RCC 7860 (cell line): ENCODE results near the gene MTMR12.
"Not testable (repeated sequence)": the region's sequence is repeated elsewhere in the genome, so short reads cannot be mapped to it uniquely, and the experiment has no call there.

ENCODE experiments used
- DNase-seq: peaks from one replicate; pipeline ENCODE4 v3.0.0-alpha.2; 2015; ENCODE audit warnings: low spot score
- FAIRE-seq: peaks from 2 replicates; lab custom pipeline; 2012; peaks lifted over from hg19 to GRCh38; lab: Jason Lieb, UNC

Gene MTMR12

GRCh38 chr5:32241034-32241783, 71.5 kb downstream of the MTMR12 start:
- no peak for DNase-seq
- FAIRE-seq: no peak

- DNase-seq (no peak), FAIRE-seq (no peak)
These were observed 73.4 kb downstream of the MTMR12 start for GRCh38 chr5:32239385-32239784.

GRCh38 chr5:32233696-32234447, 78.9 kb downstream of the MTMR12 start:
- FAIRE-seq (no peak), DNase-seq (no peak)

GRCh38 chr5:32233220-32233695, 79.5 kb downstream of the MTMR12 start:
- DNase-seq: no peak
- FAIRE-seq: no peak

- FAIRE-seq: no peak
These were observed 80.1 kb downstream of the MTMR12 start for GRCh38 chr5:32232441-32233219.

GRCh38 chr5:32231929-32232328, 80.8 kb downstream of the MTMR12 start:
- no peak for DNase-seq
- FAIRE-seq: no peak

More at GRCh38 chr5:32232441-32233219, 80.1 kb downstream of the MTMR12 start:
- DNase-seq: peak; percentile 45

- DNase-seq (no peak), FAIRE-seq (no peak)
These were observed 81.5 kb downstream of the MTMR12 start for GRCh38 chr5:32231241-32231640.

- DNase-seq (no peak), FAIRE-seq (no peak)
These were observed 82.2 kb downstream of the MTMR12 start for GRCh38 chr5:32230356-32231099.

- no peak for FAIRE-seq
These were observed 83.2 kb downstream of the MTMR12 start for GRCh38 chr5:32229586-32229985.

GRCh38 chr5:32228816-32229215, 83.9 kb downstream of the MTMR12 start:
- FAIRE-seq (no peak), DNase-seq (no peak)

More at GRCh38 chr5:32229586-32229985, 83.2 kb downstream of the MTMR12 start:
- DNase-seq: no peak

GRCh38 chr5:32225445-32225844, 87.3 kb downstream of the MTMR12 start:
- FAIRE-seq: peak; percentile 29

GRCh38 chr5:32223972-32224609, 88.6 kb downstream of the MTMR12 start:
- DNase-seq: peak; percentile 81
- peak; percentile 81 for FAIRE-seq

More at GRCh38 chr5:32225445-32225844, 87.3 kb downstream of the MTMR12 start:
- no peak for DNase-seq

- DNase-seq (no peak), FAIRE-seq (no peak)
These were observed 89.8 kb downstream of the MTMR12 start for GRCh38 chr5:32222723-32223470.

GRCh38 chr5:32217886-32218396, 94.8 kb downstream of the MTMR12 start:
- no peak for FAIRE-seq
- DNase-seq: no peak

- not testable (repeated sequence) for DNase-seq, FAIRE-seq
These were observed 98.4 kb downstream of the MTMR12 start for GRCh38 chr5:32214344-32214743.

GRCh38 chr5:32210151-32210550, 102.6 kb downstream of the MTMR12 start:
- FAIRE-seq: no peak
- no peak for DNase-seq

- FAIRE-seq, DNase-seq: not testable (repeated sequence)
These were observed 103.9 kb downstream of the MTMR12 start for GRCh38 chr5:32208837-32209236.

- FAIRE-seq (no peak), DNase-seq (no peak)
These were observed 105.4 kb downstream of the MTMR12 start for GRCh38 chr5:32207355-32207634.
